Right hindlimb (tissue), 1 donor: Measurements from ENCODE around the gene RPS17.
"Not testable (repeated sequence)": the region's sequence is repeated elsewhere in the genome, so short reads cannot be mapped to it uniquely, and the experiment has no call there.

Experiments used
- DNase-seq: peaks from one replicate; pipeline ENCODE4 v3.0.0-alpha.2; 2018

RPS17 gene

DNA sequence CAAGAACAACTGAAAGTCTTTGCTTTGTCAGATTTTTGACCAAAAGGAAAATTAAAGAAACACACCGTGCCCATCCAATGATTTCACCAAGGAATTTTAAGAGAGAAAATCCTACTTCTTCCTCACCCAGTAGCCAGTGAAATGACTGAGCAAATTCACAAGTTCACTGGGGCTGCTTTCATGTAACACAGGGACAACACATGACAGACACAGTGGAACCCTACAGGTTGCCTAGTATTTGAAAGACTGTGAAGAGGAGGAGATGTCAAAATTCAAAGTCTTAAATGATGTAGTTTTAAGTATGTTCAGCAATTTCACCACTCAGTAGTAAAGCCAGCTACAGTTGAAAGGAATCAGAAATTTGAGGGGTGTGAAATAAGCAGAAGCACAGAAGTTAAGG, 33.2 kb downstream of the RPS17 start:
- not testable (repeated sequence) for DNase-seq

GRCh38 chr15:82505842-82506241, 34.4 kb downstream of the RPS17 start:
- not testable (repeated sequence) for DNase-seq

DNA sequence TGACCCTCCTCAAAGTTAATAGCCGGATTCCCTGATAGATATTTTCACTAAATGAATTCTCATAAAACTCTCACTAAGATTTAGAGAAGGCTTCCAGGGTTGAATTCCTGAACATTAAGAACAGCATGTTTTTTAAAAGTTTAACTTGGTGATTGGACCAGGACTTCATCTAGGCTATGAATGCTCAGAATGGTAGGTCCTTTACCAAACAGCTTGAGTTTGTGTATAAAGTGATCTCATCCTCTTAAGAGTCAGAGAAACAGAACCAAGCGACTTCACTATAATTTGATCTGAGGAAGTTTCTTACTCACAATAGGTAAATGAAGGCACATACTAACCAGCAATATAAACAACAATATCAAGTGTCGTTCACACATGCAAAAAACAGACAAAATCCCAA, 36.2 kb downstream of the RPS17 start:
- not testable (repeated sequence) for DNase-seq

DNA sequence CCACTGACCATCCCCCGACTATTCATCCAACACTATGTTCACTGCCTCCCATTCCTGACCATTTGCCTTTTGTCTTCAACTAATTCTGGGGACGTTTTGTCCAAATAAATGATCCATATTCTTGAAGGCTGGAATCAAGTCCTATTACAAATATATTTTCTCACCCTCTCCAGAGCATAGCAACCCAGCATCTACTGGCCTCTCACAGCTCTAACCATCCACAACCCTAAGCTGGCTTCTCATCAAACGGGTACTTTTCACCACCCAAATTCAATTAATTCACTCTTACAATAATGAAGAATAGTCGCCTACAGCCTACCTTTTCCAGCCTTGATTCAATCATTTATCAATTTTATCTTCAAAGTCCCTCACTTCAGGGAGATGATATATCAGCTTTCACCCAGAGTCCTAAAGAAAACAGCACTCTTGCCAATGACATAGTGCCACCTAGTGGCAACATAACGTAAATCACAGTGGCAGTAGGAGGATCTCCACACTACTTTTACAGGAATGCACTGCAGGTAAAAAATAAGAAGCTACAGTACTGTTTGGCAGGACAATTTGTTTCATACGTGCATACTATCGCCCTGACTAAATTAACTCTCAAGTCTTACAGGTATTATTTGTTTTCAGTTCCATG, 37.4 kb downstream of the RPS17 start:
- not testable (repeated sequence) for DNase-seq

GRCh38 chr15:82500772-82501171, 39.5 kb downstream of the RPS17 start:
- not testable (repeated sequence) for DNase-seq

GRCh38 chr15:82497978-82498377, 42.3 kb downstream of the RPS17 start:
- DNase-seq, result not testable (repeated sequence)

- DNase-seq, result peak; percentile 13
Observed at GRCh38 chr15:82488250-82488649, 52.0 kb downstream of the RPS17 start.

DNA sequence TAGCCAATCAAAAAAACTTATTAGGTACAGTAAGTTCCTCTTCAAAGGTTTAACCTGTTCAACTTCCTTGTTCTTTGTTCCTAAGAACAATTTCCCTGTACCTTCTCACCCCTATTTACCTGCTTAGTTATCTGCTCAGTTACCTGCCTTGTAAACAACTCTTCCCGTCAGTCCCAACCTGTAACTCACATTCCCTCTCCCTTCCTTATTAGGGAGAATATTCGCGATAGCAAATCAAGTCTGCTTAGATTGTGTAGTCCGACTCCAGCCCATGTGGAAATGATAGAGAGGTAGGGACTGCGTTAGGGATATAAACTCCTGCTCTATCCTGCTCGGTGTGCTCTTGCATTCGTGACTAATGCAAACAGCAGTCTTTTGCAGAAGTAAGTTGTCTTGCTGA, 53.2 kb downstream of the RPS17 start:
- not testable (repeated sequence) for DNase-seq
